SK-N-SH (cell line): Measurements from ENCODE around the gene CBFA2T3. TPM values are rescaled to one million over a fixed set of nuclear protein-coding genes. Genes with fewer than 3 reads are reported as not detected.

Experiments
- CTCF ChIA-PET: fragments of 300-600, 350-600 bp; formaldehyde crosslinking; extraction: SDS; loops from one replicate; lab custom pipeline; 2021; lab: Yijun Ruan, JAX
- POLR2A ChIA-PET: fragments of 350-600 bp; sonication (Branson Sonifier 250); formaldehyde crosslinking; extraction: SDS; loops from one replicate; lab custom pipeline; 2020; ENCODE audit warnings: antibody characterized with exemption, inconsistent platforms; lab: Yijun Ruan, JAX
- DNase-seq: peaks from one replicate; pipeline ENCODE4 v3.0.0; 2012
- H2AFZ ChIP-seq: fragments of 200-600 bp; sonication (generic); 2 replicates; pipeline ENCODE4 v1.8.1; 2016; ENCODE audit warnings: antibody characterized with exemption, mild to moderate bottlenecking, low read depth
- H3F3A ChIP-seq: fragments of 200-600 bp; sonication (generic); replicated peaks from 2 replicates; pipeline ENCODE3; 2016; ENCODE audit warnings: antibody characterized with exemption, mild to moderate bottlenecking; ENCODE audit not compliant: insufficient read depth
- H3K27ac ChIP-seq, 2 experiments: fragments of 200-500 bp in 1 of 2; fragments of 200-600 bp in 1 of 2; sonication (Bioruptor generic) in 1 of 2; sonication (generic), shearing (Covaris generic) in 1 of 2; 2 replicates each; pipeline versions ENCODE4 v1.5.1 to v1.6.1; 2014 to 2016; ENCODE audit warnings: low read depth in 2 of 2, inconsistent platforms in 1 of 2, low read length in 1 of 2, mild to moderate bottlenecking in 1 of 2, mixed read lengths in 1 of 2
- H3K27me3 ChIP-seq: fragments of 200-600 bp; sonication (generic), shearing (Covaris generic); 2 replicates; pipeline ENCODE4 v1.6.1; 2016; ENCODE audit warnings: mixed run types; ENCODE audit not compliant: insufficient read depth
- H3K36me3 ChIP-seq, 2 experiments: fragments of 200-500 bp in 1 of 2; fragments of 200-600 bp in 1 of 2; sonication (Bioruptor generic) in 1 of 2; sonication (generic) in 1 of 2; replicated peaks in 1 of 2; 2 replicates each; pipeline versions ENCODE3 to v1.5.1; 2014 to 2016; ENCODE audit warnings: low read length in 1 of 2, mild to moderate bottlenecking in 1 of 2; ENCODE audit not compliant: insufficient read depth in 2 of 2, control insufficient read depth in 1 of 2
- H3K4me1 ChIP-seq, 2 experiments: fragments of 200-500 bp in 1 of 2; fragments of 200-600 bp in 1 of 2; sonication (Bioruptor generic) in 1 of 2; sonication (generic), shearing (Covaris generic) in 1 of 2; 2 replicates each; pipeline versions ENCODE4 v1.5.1 to v1.6.1; 2014 to 2016; ENCODE audit warnings: low read depth in 1 of 2, low read length in 1 of 2, mixed run types in 1 of 2; ENCODE audit not compliant: insufficient read depth in 2 of 2, control insufficient read depth in 1 of 2
- H3K4me2 ChIP-seq: fragments of 200-600 bp; sonication (generic), shearing (Covaris generic); 2 replicates; pipeline ENCODE4 v1.6.1; 2017; ENCODE audit warnings: mixed run types
- H3K4me3 ChIP-seq, 2 experiments: fragments of 200-500 bp in 1 of 2; fragments of 200-600 bp in 1 of 2; sonication (Bioruptor generic) in 1 of 2; sonication (generic), shearing (Covaris generic) in 1 of 2; 2 replicates each; pipeline versions ENCODE4 v1.5.1 to v1.8.1; 2014 to 2016; ENCODE audit warnings: low read depth in 2 of 2, inconsistent platforms in 1 of 2, low read length in 1 of 2, mild to moderate bottlenecking in 1 of 2, mixed read lengths in 1 of 2, moderate library complexity in 1 of 2
- H3K79me2 ChIP-seq: fragments of 200-600 bp; sonication (generic); 2 replicates; pipeline ENCODE4 v1.8.1; 2017; ENCODE audit warnings: mild to moderate bottlenecking; ENCODE audit not compliant: insufficient read depth
- H3K9ac ChIP-seq: fragments of 200-600 bp; sonication (generic); 2 replicates; pipeline ENCODE4 v1.6.1; 2017; ENCODE audit warnings: mixed run types
- H3K9me2 ChIP-seq: fragments of 200-600 bp; sonication (generic); 2 replicates; pipeline ENCODE4 v1.6.1; 2017; ENCODE audit warnings: mixed run types
- H3K9me3 ChIP-seq: fragments of 200-600 bp; sonication (generic); 2 replicates; pipeline ENCODE4 v1.6.1; 2017; ENCODE audit warnings: mixed run types, mild to moderate bottlenecking, moderate library complexity
- H4K20me1 ChIP-seq: fragments of 200-600 bp; sonication (generic); 2 replicates; pipeline ENCODE4 v1.6.1; 2017; ENCODE audit warnings: mild to moderate bottlenecking, mixed run types; ENCODE audit not compliant: insufficient read depth
- EP300 ChIP-seq, 2 experiments: IDR thresholded peaks; 2 replicates each; pipeline versions ENCODE4 v1.4.0 to v1.6.1; 2012; ENCODE audit warnings: borderline replicate concordance in 1 of 2, low read depth in 1 of 2, low read length in 1 of 2
- FOSL2 ChIP-seq: IDR thresholded peaks from 2 replicates; pipeline ENCODE4 v1.4.0; 2012; ENCODE audit warnings: low read depth, mild to moderate bottlenecking, moderate library complexity, borderline replicate concordance
- FOXJ3 ChIP-seq: sonication (generic); formaldehyde crosslinking; IDR thresholded peaks from 2 replicates; pipeline ENCODE4 v1.5.1; 2020; ENCODE audit warnings: mild to moderate bottlenecking, missing genetic modification reagents
- GATA2 ChIP-seq: sonication (generic); formaldehyde crosslinking; IDR thresholded peaks from 2 replicates; pipeline ENCODE4 v1.5.0; 2020; ENCODE audit warnings: mild to moderate bottlenecking, missing genetic modification reagents
- IRF3 ChIP-seq: fragments of 150-350 bp; IDR thresholded peaks from 2 replicates; pipeline ENCODE4 v1.6.1; 2016; ENCODE audit warnings: mild to moderate bottlenecking, low read depth, low read length
- MEF2A ChIP-seq: IDR thresholded peaks from 2 replicates; pipeline ENCODE4 v1.4.0; 2012; ENCODE audit warnings: low read depth, borderline replicate concordance
- MXI1 ChIP-seq: IDR thresholded peaks from 2 replicates; pipeline ENCODE4 v1.6.1; 2012; ENCODE audit warnings: mild to moderate bottlenecking, low read depth, low read length, improper control_type of control experiment
- NRF1 ChIP-seq: IDR thresholded peaks from 2 replicates; pipeline ENCODE4 v1.6.1; 2012; ENCODE audit warnings: low read depth, mild to moderate bottlenecking, low read length
- RFX5 ChIP-seq: IDR thresholded peaks from 2 replicates; pipeline ENCODE4 v1.6.1; 2012; ENCODE audit warnings: mild to moderate bottlenecking, improper control_type of control experiment, low read length
- TEAD4 ChIP-seq: IDR thresholded peaks from 2 replicates; pipeline ENCODE4 v1.4.0; 2012; ENCODE audit warnings: mild to moderate bottlenecking, borderline replicate concordance; ENCODE audit not compliant: insufficient read depth
- YY1 ChIP-seq: IDR thresholded peaks from 2 replicates; pipeline ENCODE4 v1.4.0; 2012; ENCODE audit warnings: low read depth, mild to moderate bottlenecking
- whole genome bisulfite sequencing: methylation state at CpG from one replicate; pipeline ENCODE4 v1.1.6; 2017; ENCODE audit warnings: low lambda C conversion rate; 5-methylcytosine and 5-hydroxymethylcytosine counted together
- polyA plus RNA-seq, 3 experiments: library from polyadenylated mRNA; depleted of rRNA; stranded (reverse); fragments of >200 nt; gene quantifications; 2 replicates each; pipeline ENCODE4 v1.2.3, GENCODE V29; 2012

Gene CBFA2T3
- polyA plus RNA-seq, 1 of the 3 experiments (the other 2 are of a cell fraction), result not detected

- Histone ChIP-seq H3K4me2 (no peak overlapping the region), H3K9me3 (no peaks in the 10 kb centered on the region), H3K4me3 (no peak overlapping the region), H3K79me2 (no peaks in the 10 kb centered on the region), H4K20me1 (no peaks in the 10 kb centered on the region), H2AFZ (no peak overlapping the region), H3F3A (no peaks in the 10 kb centered on the region), H3K27ac (no peak overlapping the region), H3K4me1 (no peaks in the 10 kb centered on the region), H3K9ac (no peak overlapping the region), H3K9me2 (no peaks in the 10 kb centered on the region), H3K27me3 (peaks cover 62% of the 10 kb centered on the region), H3K36me3 (no peaks in the 10 kb centered on the region)
- TF ChIP-seq YY1, result no peak
- POLR2A ChIA-PET, result no interaction called here
- CTCF ChIA-PET, result interaction anchor here (1.1 kb wide), 1 partner anchor 12 kb away, joined by 3 read pairs; no protein-coding TSS in a partner anchor
- 28% methylated on average over 12 of the region's 34 CpGs for WGBS
- no peak for DNase-seq
Observed at GRCh38 chr16:88897696-88898425, 79.1 kb downstream of the CBFA2T3 start.

- no peak overlapping the region for H3K9ac ChIP-seq
- H3K27me3 ChIP-seq, result peaks cover 64% of the 10 kb centered on the region
- ChIA-PET CTCF (interaction anchor here (1.0 to 1.5 kb wide), 2 partner anchors 39 to 45 kb away, joined by 3 to 4 read pairs; no protein-coding TSS in a partner anchor), POLR2A (no interaction called here)
- no peaks in the 10 kb centered on the region for H4K20me1 ChIP-seq
- H3K4me2 ChIP-seq, result no peak overlapping the region
- WGBS, result 40% methylated on average over 17 of the region's 57 CpGs
- H3K4me1 ChIP-seq, result no peaks in the 10 kb centered on the region
- TF ChIP-seq FOXJ3 (CRISPR knock-in tag) (no peak), IRF3 (no peak), MXI1 (no peak), RFX5 (no peak), GATA2 (CRISPR knock-in tag) (no peak), FOSL2 (no peak), TEAD4 (no peak)
- H3K36me3 ChIP-seq, result no peaks in the 10 kb centered on the region
- DNase-seq, result no peak
- no peak overlapping the region for H3K4me3 ChIP-seq
- H3K9me3 ChIP-seq, result no peaks in the 10 kb centered on the region
- no peaks in the 10 kb centered on the region for H3K9me2 ChIP-seq
- H2AFZ ChIP-seq, result no peak overlapping the region
- H3K79me2 ChIP-seq, result no peaks in the 10 kb centered on the region
- no peaks in the 10 kb centered on the region for H3F3A ChIP-seq
- no peak overlapping the region for H3K27ac ChIP-seq
Observed at GRCh38 chr16:88896238-88897070, 80.6 kb downstream of the CBFA2T3 start.

- Histone ChIP-seq H3K79me2 (no peaks in the 10 kb centered on the region), H3F3A (no peaks in the 10 kb centered on the region), H4K20me1 (no peaks in the 10 kb centered on the region), H3K9me3 (no peaks in the 10 kb centered on the region), H3K27ac (no peak overlapping the region), H3K4me3 (no peak overlapping the region), H3K27me3 (peaks cover 65% of the 10 kb centered on the region), H3K4me1 (no peaks in the 10 kb centered on the region), H3K9ac (no peak overlapping the region), H3K36me3 (no peaks in the 10 kb centered on the region), H3K9me2 (no peaks in the 10 kb centered on the region), H3K4me2 (no peak overlapping the region), H2AFZ (no peak overlapping the region)
- 79% methylated on average over 9 of the region's 22 CpGs for WGBS
- no peak for DNase-seq
- TF ChIP-seq MEF2A (no peak), EP300 (IDR thresholded peaks at IDR 0.05; ENCODE audit: borderline replicate concordance in 1 of 2, low read depth in 1 of 2, low read length in 1 of 2) (no peak), NRF1 (no peak)
- ChIA-PET CTCF (no interaction called here), POLR2A (no interaction called here)
Observed at GRCh38 chr16:88895335-88895734, 81.7 kb downstream of the CBFA2T3 start.
